ENCODE measurements around the gene COLEC12.
"Not testable (repeated sequence)": the region's sequence is repeated elsewhere in the genome, so short reads cannot be mapped to it uniquely, and the experiment has no call there.

The COLEC12 gene

DNA sequence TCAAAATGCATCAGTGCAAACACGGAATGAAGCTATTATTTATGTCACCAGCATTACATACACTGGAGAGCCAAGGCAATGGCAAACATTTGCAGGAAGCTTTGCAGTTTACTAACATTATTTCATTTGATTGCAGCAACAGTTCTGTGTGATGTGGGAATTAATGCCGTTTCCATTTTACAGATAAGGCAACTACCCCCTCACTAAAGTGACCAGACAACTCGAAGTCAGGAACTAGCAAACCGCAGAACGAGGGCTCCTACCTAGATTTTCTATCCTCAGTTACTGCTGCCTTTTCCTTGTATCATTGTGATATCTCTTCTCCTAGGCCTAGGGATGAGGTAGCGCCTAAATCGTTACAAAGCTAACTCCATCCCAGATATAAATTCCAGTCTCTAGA is 85.5 kb downstream of the COLEC12 start:
- DNase-seq (ENCODE audit: low read depth in 2 of 2), result no peak

DNA sequence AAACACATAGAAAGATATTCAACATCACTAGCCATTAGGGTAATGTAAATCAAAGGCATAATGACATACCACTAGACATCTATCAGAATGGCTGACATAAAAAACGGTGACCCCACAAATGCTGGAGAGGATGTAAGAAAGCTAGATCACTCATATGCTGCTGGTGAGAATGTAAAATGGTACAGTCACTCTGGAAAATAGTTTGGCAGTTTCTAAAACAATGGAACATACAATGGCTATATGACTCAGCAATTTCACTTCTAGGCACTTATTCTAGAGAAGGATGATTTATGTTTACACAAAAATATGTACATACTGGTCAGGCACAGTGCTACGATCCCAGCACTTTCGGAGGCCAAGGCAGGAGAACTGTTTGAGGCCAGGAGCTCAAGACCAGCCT is 87.3 kb downstream of the COLEC12 start:
- DNase-seq (ENCODE audit: low read depth in 2 of 2), result no peak

DNA sequence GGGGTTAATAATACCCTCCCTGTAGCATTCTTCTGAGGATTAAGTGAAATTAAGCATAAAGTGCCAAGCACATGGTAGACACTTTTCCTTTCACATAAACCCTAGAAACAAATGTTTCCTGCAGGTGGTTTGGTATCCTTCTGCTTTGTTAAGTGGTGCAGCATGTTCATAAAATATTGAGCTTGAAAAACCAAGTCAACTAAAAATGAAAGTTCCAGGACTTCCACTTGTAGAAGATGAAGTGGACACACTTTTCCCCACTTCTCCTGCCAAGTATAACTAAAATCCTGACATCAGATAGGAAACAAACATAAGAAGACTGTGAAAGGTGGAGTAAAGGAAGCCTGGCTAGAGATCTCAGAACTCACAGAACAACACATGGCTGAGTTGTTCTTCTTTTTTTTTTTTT is 90.5 kb downstream of the COLEC12 start:
- no peak for DNase-seq (ENCODE audit: low read depth in 2 of 2)

DNA sequence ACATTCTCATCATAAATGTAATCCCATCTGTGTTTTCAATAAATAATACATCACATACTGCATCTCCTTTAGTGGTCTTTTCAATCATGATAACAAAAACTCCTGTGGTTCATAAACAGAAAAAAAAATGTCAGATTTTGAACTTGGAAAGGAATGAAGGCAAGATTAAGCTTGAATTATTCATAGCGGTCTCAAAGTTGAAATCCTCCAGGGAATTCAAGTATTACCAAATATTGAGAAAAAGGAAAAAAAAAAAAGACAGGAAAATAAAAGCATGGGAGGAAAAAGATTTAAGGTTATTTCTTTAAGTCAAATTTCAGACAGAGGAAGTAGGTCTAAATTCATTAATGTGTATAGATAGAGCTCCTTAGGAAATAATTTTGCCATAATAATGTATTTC is 92.1 kb downstream of the COLEC12 start:
- DNase-seq (ENCODE audit: low read depth in 2 of 2), result no peak

- no peak for DNase-seq (ENCODE audit: low read depth in 2 of 2)
These were observed 92.8 kb downstream of the COLEC12 start for GRCh38 chr18:407626-408224.

- no peak for DNase-seq (ENCODE audit: low read depth in 2 of 2)
These were observed 93.3 kb downstream of the COLEC12 start for GRCh38 chr18:407191-407590.

DNA sequence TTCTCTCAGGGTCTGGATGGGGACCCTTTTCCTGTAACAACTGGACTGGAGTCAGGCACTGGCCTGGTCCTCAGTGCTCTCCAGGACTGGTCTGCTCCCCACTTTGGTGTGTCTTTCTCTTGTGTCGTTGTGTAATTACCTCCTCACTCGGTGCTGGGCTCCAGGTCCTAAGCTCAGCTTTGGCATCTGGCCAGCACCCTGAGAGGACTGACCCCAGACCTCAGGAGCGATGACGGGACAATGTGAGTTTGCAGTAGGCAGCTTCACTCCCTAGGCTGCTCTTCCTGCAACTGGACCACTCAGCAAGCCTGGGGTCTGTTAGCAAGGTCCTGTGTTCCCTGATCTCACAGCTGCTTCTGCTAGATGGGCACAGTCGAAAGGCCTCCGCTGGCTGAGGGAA is 93.8 kb downstream of the COLEC12 start:
- DNase-seq (ENCODE audit: low read depth in 2 of 2), result no peak

DNA sequence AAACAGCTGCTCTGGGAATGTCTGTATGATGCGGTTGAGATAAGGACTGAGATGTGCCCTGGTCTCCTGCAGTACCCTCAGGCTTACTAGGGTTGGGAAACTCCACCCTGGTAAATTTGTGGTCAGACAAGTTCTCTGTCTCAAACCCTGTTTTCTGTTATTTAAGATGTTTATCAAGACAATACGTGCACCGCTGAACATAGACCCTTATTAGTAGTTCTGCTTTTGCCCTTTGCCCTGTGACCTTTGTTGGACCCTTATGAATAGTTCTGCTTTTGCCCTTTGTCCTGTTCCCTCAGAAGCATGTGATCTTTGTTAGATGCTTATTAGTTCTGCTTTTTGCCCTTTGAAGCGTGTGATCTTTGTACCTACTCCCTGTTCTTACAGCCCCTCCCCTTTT is 95.5 kb downstream of the COLEC12 start:
- not testable (repeated sequence) for DNase-seq (ENCODE audit: low read depth in 2 of 2)

- no peak for DNase-seq (ENCODE audit: low read depth in 2 of 2)
These were observed 96.4 kb downstream of the COLEC12 start for GRCh38 chr18:404061-404636.

GRCh38 chr18:402129-402528 is 98.4 kb downstream of the COLEC12 start:
- DNase-seq (ENCODE audit: low read depth in 2 of 2), result no peak

DNA sequence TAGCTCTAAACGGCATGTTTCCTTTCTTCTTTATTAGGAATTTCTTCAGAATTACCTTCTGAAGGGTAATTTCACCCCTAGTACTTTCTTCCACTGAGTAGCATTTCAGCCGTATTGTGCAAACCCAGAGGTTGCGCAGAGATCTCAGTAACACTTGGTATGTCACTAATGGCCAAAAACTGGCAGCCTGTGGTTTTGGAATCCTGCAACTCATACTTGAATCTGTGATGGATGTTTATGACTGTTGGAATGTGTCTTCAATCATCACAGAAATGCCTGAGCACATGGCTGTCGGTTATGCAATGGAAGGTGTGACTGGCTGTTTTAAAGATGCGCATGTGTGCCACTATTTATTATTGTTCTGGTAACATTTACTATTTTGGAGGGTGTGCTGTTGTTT is 100.0 kb downstream of the COLEC12 start:
- no peak for DNase-seq (ENCODE audit: low read depth in 2 of 2)

DNA sequence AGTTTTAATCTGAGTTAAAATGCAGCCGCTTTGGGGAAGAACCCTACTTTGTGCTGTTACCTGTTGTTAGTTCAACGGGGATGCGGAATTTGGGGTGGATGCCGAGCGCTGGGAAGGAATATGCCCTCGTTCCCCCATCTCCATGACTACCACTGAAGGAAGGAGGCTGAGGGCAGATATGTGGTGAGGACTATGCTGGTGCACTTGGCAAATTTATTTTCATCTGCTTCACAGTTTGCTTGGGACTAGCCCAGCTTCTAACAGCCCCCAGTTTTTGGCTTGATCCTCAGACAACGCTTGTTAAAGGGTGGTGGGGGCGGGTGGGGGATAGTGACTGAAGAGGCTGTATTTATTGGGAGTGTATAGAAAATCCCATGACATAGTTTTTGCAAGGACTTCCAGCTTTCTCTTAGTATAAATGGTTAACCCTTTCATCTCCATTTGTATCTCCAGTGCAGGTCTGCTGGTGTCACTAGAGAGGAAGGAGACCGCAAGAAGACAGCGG is 100.8 kb downstream of the COLEC12 start:
- no peak for DNase-seq (ENCODE audit: low read depth in 2 of 2)

DNA sequence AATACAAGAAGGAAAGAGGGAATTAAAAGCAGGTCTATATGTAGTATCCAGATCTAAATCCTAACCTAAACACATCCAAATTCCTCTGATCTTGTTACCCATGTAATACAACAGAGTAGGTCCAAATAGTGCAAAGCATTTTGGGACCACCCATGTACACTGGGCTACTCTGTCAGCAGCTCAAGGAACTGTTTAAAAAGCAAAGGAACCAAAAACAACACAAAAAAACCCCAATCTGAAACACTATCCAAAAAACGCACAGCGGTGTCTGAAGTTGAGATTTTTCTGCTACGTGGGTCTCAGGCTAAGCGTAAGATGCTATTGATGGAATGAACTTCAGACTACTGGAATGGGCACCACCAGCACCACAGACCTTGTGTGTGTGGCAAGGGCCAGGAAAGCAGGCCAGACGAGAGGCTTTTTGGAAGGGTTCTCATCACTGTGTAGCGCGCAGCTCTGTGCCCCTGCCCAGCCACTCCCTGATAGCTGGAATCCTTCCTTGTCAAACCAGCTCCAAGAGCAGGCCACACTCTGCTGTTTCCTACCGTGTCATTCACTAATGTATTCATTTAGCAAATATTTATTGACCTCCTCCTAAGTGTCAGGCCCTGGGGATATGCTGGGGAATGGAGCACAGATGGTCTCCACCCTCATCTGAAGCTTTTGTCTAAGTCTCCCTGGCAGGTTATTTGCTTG is 101.4 kb downstream of the COLEC12 start:
- no peak for DNase-seq (ENCODE audit: low read depth in 2 of 2)

DNA sequence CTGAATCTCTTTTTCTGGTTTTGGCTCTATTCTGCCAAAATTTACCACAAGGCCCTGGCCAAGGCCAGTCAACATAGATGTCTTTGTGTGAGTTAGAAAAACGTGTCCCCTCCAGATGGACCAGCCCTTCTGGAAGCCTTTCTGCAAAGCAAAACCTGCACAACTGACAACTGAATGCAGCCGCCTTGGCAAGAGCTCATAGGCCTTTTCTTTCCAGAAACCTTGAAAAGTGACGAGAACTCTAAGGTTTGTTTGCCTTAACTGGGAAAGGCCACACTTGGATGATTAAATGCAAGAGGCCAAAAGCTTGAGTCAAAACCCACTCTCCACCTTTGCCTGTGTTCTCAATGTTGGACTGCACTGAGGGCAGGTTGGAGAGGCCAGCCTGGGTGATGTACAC is 103.9 kb downstream of the COLEC12 start:
- DNase-seq (ENCODE audit: low read depth in 2 of 2), result no peak

- DNase-seq (ENCODE audit: low read depth in 2 of 2), result no peak
These were observed 104.3 kb downstream of the COLEC12 start for GRCh38 chr18:396251-396555.

GRCh38 chr18:395456-396250 is 104.8 kb downstream of the COLEC12 start:
- DNase-seq (ENCODE audit: low read depth in 2 of 2), result no peak

- DNase-seq (ENCODE audit: low read depth in 2 of 2), result no peak
These were observed 105.5 kb downstream of the COLEC12 start for GRCh38 chr18:394987-395362.

DNA sequence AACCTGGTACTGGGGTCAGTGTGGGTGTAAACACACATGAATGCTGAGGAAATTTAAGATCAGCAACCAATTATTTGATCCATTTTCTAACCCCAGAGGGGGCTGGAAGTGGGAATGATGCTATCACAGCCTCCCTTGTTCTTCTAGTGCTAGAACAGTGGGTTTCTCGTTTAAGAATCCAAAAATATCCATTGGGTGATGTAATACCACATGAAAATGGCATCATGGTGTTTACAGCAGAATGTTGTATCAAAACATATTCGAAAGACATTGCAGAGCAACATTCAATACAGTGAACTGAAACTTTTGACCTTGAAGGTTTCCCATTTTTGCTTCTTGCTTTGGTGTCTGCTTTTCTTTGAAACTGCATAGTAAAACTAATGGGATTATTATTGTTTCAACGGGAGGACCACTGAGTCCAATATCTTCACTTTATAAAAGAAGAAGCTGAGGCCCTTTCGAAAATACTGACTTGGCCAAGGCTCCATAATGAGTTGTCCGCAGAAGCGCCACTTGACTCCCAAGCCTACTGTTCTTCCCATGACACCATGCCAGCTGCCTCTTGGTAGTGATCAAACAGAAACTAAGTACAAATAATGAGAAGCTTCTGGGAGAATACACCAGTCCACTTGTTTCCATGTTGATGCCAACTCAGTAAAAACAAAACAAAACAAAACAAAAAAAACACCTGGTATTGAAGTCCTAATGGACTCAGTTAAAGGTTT is 106.1 kb downstream of the COLEC12 start:
- no peak for DNase-seq (ENCODE audit: low read depth in 2 of 2)

GRCh38 chr18:393574-393957 is 106.9 kb downstream of the COLEC12 start:
- DNase-seq (ENCODE audit: low read depth in 2 of 2), result no peak

- DNase-seq (ENCODE audit: low read depth in 2 of 2), result no peak
These were observed 107.5 kb downstream of the COLEC12 start for GRCh38 chr18:392928-393573.

GRCh38 chr18:390741-391478 is 109.6 kb downstream of the COLEC12 start:
- no peak for DNase-seq (ENCODE audit: low read depth in 2 of 2)

All from activated CD4-positive, alpha-beta T cell treated with anti-CD3 and anti-CD28 coated beads for 24 hours (primary cell).